ENCODE data around the gene AGK. TPM values are rescaled to one million over a fixed set of nuclear protein-coding genes. Genes with fewer than 3 reads are reported as not detected.

Gene AGK
- total RNA-seq, 1 experiment from 2014 or later, result 35.4 TPM

GRCh38 chr7:141511676-141512396 lies 39.4 kb upstream of the AGK start:
- no TSS peak for BruUV-seq (replicated peaks)
- Mint-ChIP-seq H3K36me3 (ENCODE audit: insufficient read depth, unreplicated experiment) (no peaks in the 10 kb centered on the region), H3K4me3 (ENCODE audit: unreplicated experiment) (no peak overlapping the region), H3K9me3 (ENCODE audit: unreplicated experiment) (peaks cover 16% of the 10 kb centered on the region), H3K4me1 (ENCODE audit: insufficient read depth, unreplicated experiment) (no peaks in the 10 kb centered on the region), H3K27me3 (ENCODE audit: insufficient read depth, unreplicated experiment) (peaks cover 34% of the 10 kb centered on the region), H3K27ac (ENCODE audit: low read depth, unreplicated experiment) (no peak overlapping the region)
- TF ChIP-seq CTCF (IDR thresholded peaks at IDR 0.05; ENCODE audit: unreplicated experiment), result no peak
- CTCF ChIA-PET, result interaction anchor here (0.7 kb wide), 1 partner anchor 436 kb away, joined by 4 read pairs; no protein-coding TSS in a partner anchor
- POLR2A ChIA-PET, result no interaction called here
- intact Hi-C loops (cut with micrococcal nuclease), result no loop called here
- DNase-seq (ENCODE audit: unreplicated experiment), result no peak

GRCh38 chr7:141512597-141512996 lies 38.6 kb upstream of the AGK start:
- TF ChIP-seq CTCF (IDR thresholded peaks at IDR 0.05; ENCODE audit: unreplicated experiment), result no peak
- BruUV-seq (replicated peaks), result no TSS peak
- no peak for DNase-seq (ENCODE audit: unreplicated experiment)
- no peak overlapping the region for H3K4me3 Mint-ChIP-seq (ENCODE audit: unreplicated experiment)
- CTCF ChIA-PET, result interaction anchor here (0.6 kb wide), 1 partner anchor 14 kb away, joined by 3 read pairs; no protein-coding TSS in a partner anchor
- H3K27me3 Mint-ChIP-seq (ENCODE audit: insufficient read depth, unreplicated experiment), result peaks cover 34% of the 10 kb centered on the region
- intact Hi-C loops (cut with micrococcal nuclease), result no loop called here
- peaks cover 16% of the 10 kb centered on the region for H3K9me3 Mint-ChIP-seq (ENCODE audit: unreplicated experiment)
- H3K4me1 Mint-ChIP-seq (ENCODE audit: insufficient read depth, unreplicated experiment), result no peaks in the 10 kb centered on the region
- H3K27ac Mint-ChIP-seq (ENCODE audit: low read depth, unreplicated experiment), result no peak overlapping the region
- no peaks in the 10 kb centered on the region for H3K36me3 Mint-ChIP-seq (ENCODE audit: insufficient read depth, unreplicated experiment)
- POLR2A ChIA-PET, result no interaction called here

- Mint-ChIP-seq H3K36me3 (ENCODE audit: insufficient read depth, unreplicated experiment) (no peaks in the 10 kb centered on the region), H3K4me1 (ENCODE audit: insufficient read depth, unreplicated experiment) (no peaks in the 10 kb centered on the region), H3K27me3 (ENCODE audit: insufficient read depth, unreplicated experiment) (peaks cover 32% of the 10 kb centered on the region), H3K9me3 (ENCODE audit: unreplicated experiment) (peaks cover 14% of the 10 kb centered on the region), H3K27ac (ENCODE audit: low read depth, unreplicated experiment) (no peak overlapping the region), H3K4me3 (ENCODE audit: unreplicated experiment) (no peak overlapping the region)
- no peak for TF ChIP-seq CTCF (IDR thresholded peaks at IDR 0.05; ENCODE audit: unreplicated experiment)
- BruUV-seq (replicated peaks), result no TSS peak
- DNase-seq (ENCODE audit: unreplicated experiment), result no peak
- POLR2A ChIA-PET, result no interaction called here
- intact Hi-C loops (cut with micrococcal nuclease), result no loop called here
- CTCF ChIA-PET, result no interaction called here
Observed at GRCh38 chr7:141513720-141514119, 37.5 kb upstream of the AGK start.

GRCh38 chr7:141515941-141516340 lies 35.3 kb upstream of the AGK start:
- TF ChIP-seq CTCF (IDR thresholded peaks at IDR 0.05; ENCODE audit: unreplicated experiment), result no peak
- H3K27me3 Mint-ChIP-seq (ENCODE audit: insufficient read depth, unreplicated experiment), result peaks cover 12% of the 10 kb centered on the region
- intact Hi-C loops (cut with micrococcal nuclease), result no loop called here
- no peaks in the 10 kb centered on the region for H3K36me3 Mint-ChIP-seq (ENCODE audit: insufficient read depth, unreplicated experiment)
- H3K9me3 Mint-ChIP-seq (ENCODE audit: unreplicated experiment), result no peaks in the 10 kb centered on the region
- CTCF ChIA-PET, result interaction anchor here (0.8 to 1.0 kb wide), 2 partner anchors 8 to 26 kb away, joined by 3 to 4 read pairs; no protein-coding TSS in a partner anchor
- POLR2A ChIA-PET, result no interaction called here
- no peak overlapping the region for H3K4me3 Mint-ChIP-seq (ENCODE audit: unreplicated experiment)
- no peak overlapping the region for H3K27ac Mint-ChIP-seq (ENCODE audit: low read depth, unreplicated experiment)
- no peaks in the 10 kb centered on the region for H3K4me1 Mint-ChIP-seq (ENCODE audit: insufficient read depth, unreplicated experiment)
- DNase-seq (ENCODE audit: unreplicated experiment), result no peak
- no TSS peak for BruUV-seq (replicated peaks)
